ENCODE measurements around the gene FLNA.
A peak's percentile ranks its signal among the peaks of the same experiment; 100 is the strongest.

Gene FLNA

DNA sequence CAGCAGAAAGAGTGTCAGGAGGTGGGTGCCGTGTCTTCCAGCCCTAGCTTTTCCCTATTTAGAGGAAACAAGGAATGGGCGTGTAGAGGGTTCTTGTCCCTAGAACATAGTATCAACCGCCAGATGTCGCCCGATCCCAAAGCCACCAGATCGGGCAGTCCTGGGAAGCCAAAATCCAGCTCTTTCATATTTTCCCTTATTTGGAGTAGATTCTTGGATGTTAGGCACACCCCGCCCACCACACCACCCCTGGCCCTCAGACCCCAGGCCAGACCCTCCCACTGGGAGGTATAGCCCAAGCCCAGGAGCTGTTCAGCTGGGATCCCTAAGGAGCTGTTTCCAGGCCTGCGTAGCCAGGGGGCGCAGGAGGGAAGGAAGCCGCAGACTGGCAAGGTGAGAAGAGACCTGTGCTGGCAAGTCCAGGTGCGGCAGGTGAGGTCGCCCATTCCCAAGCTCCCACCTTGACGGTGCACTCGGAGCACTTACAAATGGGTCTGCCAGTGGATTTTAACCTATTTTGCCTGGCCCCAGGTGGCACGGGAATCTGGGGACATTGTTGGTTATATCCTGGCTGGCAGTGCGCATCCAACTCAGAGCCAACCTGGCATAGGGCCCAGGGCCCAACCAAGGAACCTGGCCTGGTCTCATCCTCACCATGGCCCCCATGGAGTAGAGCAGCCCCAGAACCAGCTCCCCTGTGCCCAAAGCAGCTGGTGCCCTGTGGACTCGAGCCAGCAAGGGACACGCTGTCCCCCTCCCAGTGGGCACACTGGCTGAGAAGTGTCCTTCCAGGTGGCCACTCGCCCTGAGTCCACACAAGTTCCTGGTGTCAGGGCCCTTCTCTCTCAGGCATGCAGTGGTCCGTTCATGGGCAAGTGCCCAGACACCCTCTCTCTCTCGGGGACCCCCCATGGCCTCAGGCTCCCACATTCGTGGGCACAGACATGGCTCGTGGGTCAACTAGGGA is 811 bp downstream of the FLNA start:
- DNase-seq = peak; percentile 60

GRCh38 chrX:154372612-154373022 is 1.8 kb downstream of the FLNA start:
- no peak for DNase-seq

GRCh38 chrX:154371789-154372300 is 2.6 kb downstream of the FLNA start:
- DNase-seq = no peak

GRCh38 chrX:154371017-154371788 is 3.2 kb downstream of the FLNA start:
- DNase-seq = peak; percentile 66

- no peak for DNase-seq
These were observed 4.0 kb downstream of the FLNA start for GRCh38 chrX:154370300-154371016.

DNA sequence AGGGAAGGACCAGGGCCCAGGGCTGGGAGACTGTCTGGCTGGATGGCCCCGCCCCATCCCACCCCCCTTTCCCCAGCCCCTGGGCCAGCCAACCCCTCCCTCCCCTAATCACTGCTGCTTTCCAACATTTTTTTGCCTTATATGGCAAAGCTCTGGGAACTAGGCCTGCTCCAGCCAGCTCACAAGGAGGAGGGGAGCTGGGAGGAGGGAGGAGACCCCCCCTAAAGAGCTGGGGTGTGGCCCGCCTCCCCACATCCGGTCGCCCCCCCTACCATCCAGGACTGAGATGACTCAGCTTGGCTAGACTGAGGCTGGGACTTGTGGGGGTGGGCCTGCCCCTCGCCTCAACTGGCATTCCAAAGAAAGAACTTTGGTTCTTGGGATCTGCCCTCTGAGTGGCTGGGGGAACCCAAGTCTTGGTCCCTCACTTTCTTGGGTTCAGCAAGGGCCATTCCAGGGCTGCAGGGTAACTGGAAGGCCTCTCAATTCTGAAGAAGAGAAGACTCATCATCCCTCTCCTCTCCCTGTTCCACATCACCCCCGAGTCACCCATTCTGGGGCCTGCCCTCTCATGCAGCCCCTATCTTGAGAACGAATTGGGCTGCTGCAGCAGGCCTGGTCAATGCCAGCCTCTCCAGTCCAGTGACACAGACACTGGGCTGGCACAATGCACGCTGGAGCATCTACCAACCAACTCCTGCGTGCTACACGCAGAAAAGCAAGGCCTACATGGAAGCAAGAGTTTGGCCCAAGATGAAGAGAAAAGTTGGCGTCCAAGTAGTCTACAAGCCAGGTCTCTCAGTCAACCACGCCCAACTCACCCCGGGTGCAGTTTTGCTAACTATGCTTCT is 4.8 kb downstream of the FLNA start:
- DNase-seq = peak; percentile 68

DNA sequence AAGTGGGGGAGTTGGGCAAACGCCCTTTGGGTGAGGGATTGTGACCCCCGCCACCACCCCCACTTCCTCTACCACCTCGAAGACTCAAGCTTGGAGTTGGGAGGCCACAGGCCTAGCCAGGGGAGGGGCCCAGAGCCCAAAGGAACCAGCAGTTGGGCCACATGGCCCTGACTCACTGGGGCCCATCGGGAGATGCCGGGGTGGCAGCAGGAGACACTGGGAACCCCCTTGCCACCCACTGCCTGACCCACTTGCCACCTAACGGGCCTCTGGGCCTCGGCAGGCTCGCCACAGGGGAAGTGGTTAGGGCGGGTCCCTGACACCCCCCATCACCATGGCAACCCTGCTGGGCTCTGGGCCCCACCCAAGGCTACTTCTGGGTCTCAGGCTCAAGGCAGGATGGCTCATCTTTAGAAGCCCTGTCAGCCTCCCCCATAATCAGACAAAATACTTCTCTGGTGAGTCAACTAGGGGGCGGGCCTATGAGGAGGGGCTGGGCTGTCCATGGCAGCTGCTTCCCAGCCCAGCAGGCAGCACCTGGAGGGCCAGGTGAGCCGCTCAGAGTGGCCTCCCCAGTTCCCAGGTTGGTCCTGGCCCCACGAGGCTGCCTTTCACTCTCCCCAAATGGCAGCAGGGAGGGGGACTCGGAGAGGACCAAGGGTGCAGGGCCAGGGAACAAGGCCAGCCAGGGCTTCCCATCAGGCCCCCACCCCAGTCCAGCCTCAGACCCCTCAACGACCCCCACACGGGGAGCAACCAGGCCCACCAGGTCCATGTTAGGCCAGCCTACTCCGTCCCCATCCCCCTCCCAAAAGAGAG is 5.6 kb downstream of the FLNA start:
- DNase-seq = peak; percentile 68

- no peak for DNase-seq
These were observed 6.7 kb downstream of the FLNA start for GRCh38 chrX:154367474-154368308.

GRCh38 chrX:154366666-154367055 is 7.8 kb downstream of the FLNA start:
- no peak for DNase-seq

GRCh38 chrX:154365997-154366665 is 8.3 kb downstream of the FLNA start:
- no peak for DNase-seq

DNA sequence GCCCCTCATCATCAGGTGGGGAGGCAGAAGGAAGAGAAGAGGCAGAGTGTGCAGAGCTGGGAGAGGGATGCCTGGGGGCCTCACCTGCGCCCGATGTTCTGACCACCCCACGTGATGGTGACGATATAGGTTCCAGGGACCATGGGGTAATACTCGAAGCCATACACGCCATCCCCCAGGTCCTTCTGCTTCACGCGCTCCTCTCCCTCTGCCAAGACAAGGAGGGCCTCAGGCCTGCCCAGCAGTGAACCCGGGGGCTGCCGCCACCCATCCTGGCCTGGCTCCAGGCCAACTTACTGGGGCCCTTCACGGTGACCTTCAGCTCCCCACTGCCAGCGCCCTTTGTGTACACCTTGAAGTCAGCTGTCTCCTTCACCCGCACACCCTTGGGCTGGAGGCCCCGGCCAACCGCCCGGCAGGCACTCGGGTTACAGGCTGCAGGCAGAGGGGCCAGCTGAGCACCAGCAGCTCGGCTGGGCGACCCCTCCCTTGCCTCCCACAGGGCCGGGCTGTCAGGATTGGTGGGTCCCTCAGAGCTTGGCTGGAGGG is 9.3 kb downstream of the FLNA start:
- no peak for DNase-seq

DNA sequence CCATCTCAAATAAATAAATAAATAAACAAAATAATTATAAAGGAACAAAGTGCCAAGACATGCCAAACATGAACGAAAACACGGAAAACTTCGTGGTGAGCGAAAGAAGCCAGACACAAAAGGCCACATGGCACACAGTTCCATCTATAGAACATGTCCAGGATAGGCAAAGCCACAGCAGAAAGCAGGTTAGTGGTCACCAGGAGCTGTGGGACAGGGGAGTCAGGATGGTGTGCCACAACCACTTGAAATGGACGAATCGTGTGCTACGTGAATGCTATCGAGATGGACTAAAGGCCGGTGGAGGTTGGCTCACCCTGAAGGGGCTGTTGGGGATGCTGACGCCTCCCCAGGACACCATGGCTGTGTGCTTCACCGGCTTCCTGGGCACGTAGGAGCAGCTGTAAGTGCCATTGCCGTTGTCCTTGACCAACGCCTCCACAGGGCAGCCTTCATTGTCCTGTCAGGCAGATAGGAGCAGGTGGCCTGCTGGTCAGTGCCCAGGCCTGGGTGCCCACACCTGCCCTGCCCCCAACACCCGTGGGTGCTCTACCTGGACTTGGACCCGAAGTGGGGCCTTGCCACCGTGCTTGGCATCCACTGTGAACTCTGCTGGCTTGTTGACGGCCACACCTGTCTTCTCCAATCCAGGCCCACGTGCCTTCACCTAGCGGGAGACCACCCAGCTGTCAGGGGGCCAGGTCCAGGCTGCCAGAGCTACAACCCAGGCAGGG is 10.6 kb downstream of the FLNA start:
- no peak for DNase-seq

- DNase-seq = no peak
These were observed 12.2 kb downstream of the FLNA start for GRCh38 chrX:154362085-154362742.

DNA sequence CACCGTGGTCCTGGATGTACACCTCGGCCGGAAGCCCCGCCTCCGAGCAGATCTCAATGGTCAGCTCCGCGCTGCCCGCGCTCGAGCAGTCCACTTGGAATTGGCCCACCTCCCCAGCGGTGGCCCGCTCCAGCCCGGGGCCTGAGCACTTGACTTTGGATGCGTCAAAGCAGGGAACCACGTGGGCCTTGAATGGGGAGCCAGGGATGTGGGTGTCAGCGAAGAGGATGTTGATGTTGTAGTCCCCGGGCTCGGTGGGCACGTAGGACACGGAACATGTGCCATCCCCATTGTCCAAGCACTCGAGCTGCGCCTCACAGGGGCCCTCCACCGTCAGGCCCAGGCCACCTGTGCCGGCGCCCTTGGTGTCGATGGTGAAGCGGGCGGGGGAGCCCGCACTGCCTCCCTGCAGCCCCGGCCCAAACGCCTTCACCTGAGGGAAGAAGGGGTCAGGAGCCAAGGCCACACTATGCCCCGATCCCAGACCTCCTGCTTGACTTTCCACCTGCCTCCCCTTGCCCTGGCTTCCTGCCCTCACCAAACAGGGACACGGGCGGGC is 14.2 kb downstream of the FLNA start:
- DNase-seq = no peak

- no peak for DNase-seq
These were observed 14.9 kb downstream of the FLNA start for GRCh38 chrX:154359362-154360154.

- no peak for DNase-seq
These were observed 15.6 kb downstream of the FLNA start for GRCh38 chrX:154358829-154359228.

- DNase-seq = no peak
These were observed 16.4 kb downstream of the FLNA start for GRCh38 chrX:154358011-154358410.

Data from amniotic stem cell (primary cell).